Liver (tissue), 9 donors: ENCODE results near the gene RASL11A. TPM values are rescaled to one million over a fixed set of nuclear protein-coding genes. Genes with fewer than 3 reads are reported as not detected.
"Not testable (repeated sequence)": the region's sequence is repeated elsewhere in the genome, so short reads cannot be mapped to it uniquely, and the experiment has no call there.

Experiments
- DNase-seq: peaks from one replicate; pipeline ENCODE4 v3.0.0-alpha.2; 2017; ENCODE audit warnings: low spot score
- H3K27ac ChIP-seq, 2 donors: one replicate each; pipeline ENCODE4 v1.7.0; 2013; ENCODE audit warnings: inconsistent platforms in 2 of 2, low read length in 2 of 2, control low read depth in 1 of 2, low read depth in 1 of 2, mild to moderate bottlenecking in 1 of 2
- H3K27me3 ChIP-seq, 4 donors: one replicate each; pipeline versions ENCODE4 v1.6.1 to v1.7.0; 2013; ENCODE audit warnings: low read length in 3 of 4, inconsistent platforms in 1 of 4, mild to moderate bottlenecking in 1 of 4, moderate library complexity in 1 of 4; ENCODE audit not compliant: control insufficient read depth in 4 of 4, insufficient read depth in 4 of 4
- H3K36me3 ChIP-seq, 4 donors: one replicate each; pipeline versions ENCODE4 v1.6.1 to v1.7.0; 2013; ENCODE audit warnings: low read length in 3 of 4, mild to moderate bottlenecking in 3 of 4, low read depth in 1 of 4, moderate library complexity in 1 of 4; ENCODE audit not compliant: control insufficient read depth in 4 of 4, insufficient read depth in 3 of 4
- H3K4me1 ChIP-seq, 4 donors: one replicate each; pipeline versions ENCODE4 v1.6.1 to v1.7.0; 2013; ENCODE audit warnings: low read length in 3 of 4, mild to moderate bottlenecking in 3 of 4, moderate library complexity in 1 of 4; ENCODE audit not compliant: control insufficient read depth in 4 of 4, insufficient read depth in 4 of 4
- H3K4me3 ChIP-seq, 3 donors: one replicate each; pipeline versions ENCODE4 v1.6.1 to v1.7.0; 2013; ENCODE audit warnings: low read length in 3 of 3, control low read depth in 1 of 3, low read depth in 1 of 3, mild to moderate bottlenecking in 1 of 3
- H3K9ac ChIP-seq, 2 donors: one replicate each; pipeline ENCODE4 v1.7.0; 2013; ENCODE audit warnings: low read length in 2 of 2, mild to moderate bottlenecking in 2 of 2, moderate library complexity in 2 of 2, control low read depth in 1 of 2, low read depth in 1 of 2
- H3K9me3 ChIP-seq, 4 donors: one replicate each; pipeline versions ENCODE4 v1.6.1 to v1.7.0; 2013; ENCODE audit warnings: low read length in 3 of 4; ENCODE audit not compliant: control insufficient read depth in 4 of 4
- CTCF ChIP-seq: fragments of 150-350 bp; IDR thresholded peaks from 2 replicates; pipeline ENCODE4 v1.5.1; 2017; ENCODE audit warnings: improper control_type of control experiment, low read depth, low read length; ENCODE audit not compliant: missing input control
- FOXA1 ChIP-seq: IDR thresholded peaks from 2 replicates; pipeline ENCODE4 v1.6.1; 2016; ENCODE audit warnings: antibody characterized with exemption
- FOXA2 ChIP-seq: IDR thresholded peaks from 2 replicates; pipeline ENCODE4 v1.6.1; 2016; ENCODE audit warnings: antibody characterized with exemption
- GABPA ChIP-seq, 2 donors: IDR thresholded peaks in 1 of 2; conservative IDR thresholded peaks in 1 of 2; 2 replicates each; pipeline ENCODE4 v1.6.1; 2016; ENCODE audit warnings: antibody characterized with exemption in 2 of 2, mild to moderate bottlenecking in 1 of 2, moderate library complexity in 1 of 2
- HNF4A ChIP-seq, 2 donors: conservative IDR thresholded peaks; 2 replicates each; pipeline ENCODE4 v1.6.1; 2016; ENCODE audit warnings: antibody characterized with exemption in 2 of 2, mild to moderate bottlenecking in 2 of 2
- HNF4G ChIP-seq: IDR thresholded peaks from 2 replicates; pipeline ENCODE4 v1.6.1; 2016; ENCODE audit warnings: antibody characterized with exemption
- JUND ChIP-seq, 2 donors: IDR thresholded peaks; 2 replicates each; pipeline ENCODE4 v1.6.1; 2016; ENCODE audit warnings: antibody characterized with exemption in 2 of 2
- NR2F2 ChIP-seq: IDR thresholded peaks from 2 replicates; pipeline ENCODE4 v1.6.1; 2016; ENCODE audit warnings: antibody characterized with exemption
- RAD21 ChIP-seq, 2 donors: IDR thresholded peaks; 2 replicates each; pipeline ENCODE4 v1.6.1; 2016; ENCODE audit warnings: antibody characterized with exemption in 2 of 2, mild to moderate bottlenecking in 2 of 2
- RXRA ChIP-seq, 2 donors: IDR thresholded peaks; 2 replicates each; pipeline ENCODE4 v1.6.1; 2017 to 2018; ENCODE audit warnings: antibody characterized with exemption in 2 of 2, mild to moderate bottlenecking in 1 of 2
- SP1 ChIP-seq: IDR thresholded peaks from 2 replicates; pipeline ENCODE4 v1.6.1; 2018; ENCODE audit warnings: antibody characterized with exemption, mild to moderate bottlenecking
- TAF1 ChIP-seq: conservative IDR thresholded peaks from 2 replicates; pipeline ENCODE4 v1.6.1; 2016; ENCODE audit warnings: antibody characterized with exemption, mild to moderate bottlenecking
- YY1 ChIP-seq: IDR thresholded peaks from 2 replicates; pipeline ENCODE4 v1.6.1; 2016; ENCODE audit warnings: antibody characterized with exemption, mild to moderate bottlenecking
- ZBTB33 ChIP-seq: IDR thresholded peaks from 2 replicates; pipeline ENCODE4 v1.6.1; 2016; ENCODE audit warnings: antibody characterized with exemption
- WGBS: extraction: QIAGEN DNeasy Blood & Tissue Kit; methylation state at CpG from one replicate; pipeline ENCODE4 v1.1.7; 2013; 5-methylcytosine and 5-hydroxymethylcytosine counted together
- polyA plus RNA-seq, 2 donors: library from polyadenylated mRNA; stranded (reverse) in 1 of 2; unstranded in 1 of 2; fragments of 200-250 nt in 1 of 2; fragments of >200 nt in 1 of 2; fragmentation: Nextera tagmentation in 1 of 2; extraction: Ambion mirVana in 1 of 2; gene quantifications; one replicate each; pipeline versions ENCODE4 v1.2.1 to v1.2.3, GENCODE V29; 2013 to 2015
- total RNA-seq, 2 donors: library from RNA; depleted of rRNA; stranded (reverse); fragments of >200 nt; gene quantifications; one replicate each; pipeline ENCODE4 v1.2.3, GENCODE V29; 2014
- donor health status: healthy.
- donor health status: healthy.
- donor health status: healthy.
- donor health status: healthy.
- donor health status: healthy.

Gene RASL11A
- total and polyA plus RNA-seq, 4 donors, result 2.5 to 5.6 (median 4.0) TPM

- no peaks in the 10 kb centered on the region for H3K27me3 ChIP-seq
- TF ChIP-seq FOXA1 (peak; percentile 28), CTCF (no peak), FOXA2 (peak; percentile 62), HNF4A (conservative IDR thresholded peaks at IDR 0.05) (peak in 1 of 2 donors; percentile 34), NR2F2 (no peak), RXRA (IDR thresholded peaks at IDR 0.05) (peak in 1 of 2 donors; percentile 7)
- H3K27ac ChIP-seq, result no peak overlapping the region
- no peak overlapping the region for H3K4me3 ChIP-seq
- H3K9ac ChIP-seq, result no peak overlapping the region
- H3K9me3 ChIP-seq, result no peaks in the 10 kb centered on the region
- DNase-seq, result no peak
- H3K36me3 ChIP-seq, result no peaks in the 10 kb centered on the region
- peaks cover 0 to 6% (median 0%) of the 10 kb centered on the region in 4 donors for H3K4me1 ChIP-seq
Observed at GRCh38 chr13:27319404-27319803, 48.8 kb downstream of the RASL11A start.

GRCh38 chr13:27321468-27322431 lies 51.1 kb downstream of the RASL11A start:
- H3K9me3 ChIP-seq, result no peaks in the 10 kb centered on the region

GRCh38 chr13:27322443-27322842 lies 51.8 kb downstream of the RASL11A start:
- H3K27me3 ChIP-seq, H3K27ac ChIP-seq, H3K4me3 ChIP-seq, DNase-seq, H3K36me3 ChIP-seq, H3K9me3 ChIP-seq, H3K4me1 ChIP-seq, H3K9ac ChIP-seq: not testable (repeated sequence)
- WGBS, result 93% methylated on average over 6 of the region's 6 CpGs

More at GRCh38 chr13:27321468-27322431, 51.1 kb downstream of the RASL11A start:
- no peak overlapping the region for H3K27ac ChIP-seq
- TF ChIP-seq FOXA2 (no peak), YY1 (no peak), HNF4A (conservative IDR thresholded peaks at IDR 0.05) (no peak), HNF4G (no peak), GABPA (IDR thresholded peaks at IDR 0.05 in 1 of 2, conservative IDR thresholded peaks at IDR 0.05 in 1 of 2) (no peak), NR2F2 (no peak), ZBTB33 (no peak), RAD21 (IDR thresholded peaks at IDR 0.05) (no peak), TAF1 (no peak), CTCF (no peak), JUND (IDR thresholded peaks at IDR 0.05) (no peak), SP1 (no peak), RXRA (IDR thresholded peaks at IDR 0.05) (no peak)
- peaks cover 0 to 6% (median 0%) of the 10 kb centered on the region in 4 donors for H3K4me1 ChIP-seq
- no peak overlapping the region for H3K4me3 ChIP-seq
- no peaks in the 10 kb centered on the region for H3K36me3 ChIP-seq
- no peaks in the 10 kb centered on the region for H3K27me3 ChIP-seq
- no peak for DNase-seq
- H3K9ac ChIP-seq, result no peak overlapping the region
- WGBS, result 80% methylated on average over 8 of the region's 8 CpGs
